ENCODE results near the gene CRY1. TPM values are rescaled to one million over a fixed set of nuclear protein-coding genes. Genes with fewer than 3 reads are reported as not detected.
A peak's percentile ranks its signal among the peaks of the same experiment; 100 is the strongest.

The CRY1 gene
- total RNA-seq, 4 donors from 2014 or later, result 32.4 to 64.4 (median 47.6) TPM

DNA sequence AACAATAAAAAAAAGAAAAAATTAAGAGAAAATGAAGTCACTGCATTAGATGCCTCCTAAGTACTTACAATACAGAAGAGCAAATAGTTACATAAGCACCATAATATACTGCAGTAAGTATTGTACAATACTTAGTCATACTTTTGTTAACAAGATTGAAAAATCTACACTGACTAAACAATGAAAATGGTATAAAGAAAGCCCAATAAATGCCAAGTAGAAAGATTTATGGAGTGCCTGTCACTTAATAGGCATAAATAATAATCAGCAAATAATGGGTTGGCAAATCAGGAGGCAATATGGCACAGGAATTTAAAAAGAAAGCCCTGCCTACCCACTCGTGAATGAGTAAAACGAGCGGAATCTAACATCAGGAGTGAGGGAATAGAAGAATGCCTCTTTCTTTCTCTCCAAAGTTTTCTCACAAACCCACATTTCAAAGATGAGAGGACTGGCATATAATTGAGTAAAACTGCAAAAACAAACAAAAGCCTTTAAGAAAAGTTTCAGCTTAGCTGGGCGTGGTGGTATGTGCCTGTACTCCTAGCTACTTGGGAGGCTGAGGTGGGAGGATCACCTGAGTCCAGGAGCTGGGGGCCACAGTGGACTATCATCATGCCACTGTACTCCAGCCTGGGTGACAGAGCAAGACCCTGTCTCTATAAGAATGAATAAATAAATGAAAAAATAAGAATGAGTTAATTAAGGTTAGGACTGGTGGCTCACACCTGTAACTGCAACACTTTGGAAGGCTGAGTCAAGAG is 36.1 kb downstream of the CRY1 start:
- no peak overlapping the region for H3K27ac ChIP-seq
- no peak for DNase-seq

GRCh38 chr12:107053709-107054108 is 39.6 kb downstream of the CRY1 start:
- H3K36me3 ChIP-seq, result no peaks in the 10 kb centered on the region
- peaks cover 0 to 8% (median 0%) of the 10 kb centered on the region in 4 donors for H3K9me3 ChIP-seq
- DNase-seq, result no peak
- H3K27ac ChIP-seq, result no peak overlapping the region
- H3K4me1 ChIP-seq, result no peaks in the 10 kb centered on the region
- no peaks in the 10 kb centered on the region for H3K27me3 ChIP-seq
- no peak for TF ChIP-seq CTCF (IDR thresholded peaks at IDR 0.05)
- TF ChIP-seq POLR2A (IDR thresholded peaks at IDR 0.05), result no peak
- no peak overlapping the region for H3K4me3 ChIP-seq

More for the DNA sequence above, 36.1 kb downstream of the CRY1 start:
- Histone ChIP-seq H3K4me1 (no peaks in the 10 kb centered on the region), H3K27me3 (no peaks in the 10 kb centered on the region), H3K9me3 (peaks cover 0 to 8% (median 0%) of the 10 kb centered on the region in 4 donors), H3K36me3 (no peaks in the 10 kb centered on the region), H3K4me3 (no peak overlapping the region)
- no peak for TF ChIP-seq POLR2A (IDR thresholded peaks at IDR 0.05)
- no peak for TF ChIP-seq CTCF (IDR thresholded peaks at IDR 0.05)

DNA sequence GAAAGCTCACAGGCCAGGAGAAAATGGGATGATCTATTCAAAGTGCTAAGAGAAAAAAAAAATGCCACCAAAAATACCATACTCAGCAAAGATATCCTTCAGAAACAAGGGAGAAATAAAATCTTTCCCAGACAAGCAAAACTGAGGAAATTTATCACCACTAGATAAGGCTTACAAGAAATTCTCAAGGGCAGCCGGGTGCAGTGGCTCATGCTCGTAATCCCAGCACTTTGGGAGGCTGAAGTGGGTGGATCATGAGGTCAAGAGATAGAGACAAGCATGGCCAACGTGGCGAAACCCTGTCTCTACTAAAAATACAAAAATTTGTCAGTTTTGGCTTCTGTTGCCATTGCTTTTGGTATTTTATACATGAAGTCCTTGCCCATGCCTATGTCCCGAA is 48.2 kb downstream of the CRY1 start:
- TF ChIP-seq POLR2A (IDR thresholded peaks at IDR 0.05) (no peak), CTCF (IDR thresholded peaks at IDR 0.05) (no peak)
- no peak for DNase-seq

GRCh38 chr12:107042801-107043200 is 50.5 kb downstream of the CRY1 start:
- no peak for TF ChIP-seq CTCF (IDR thresholded peaks at IDR 0.05)
- peak in 1 of 2 donors; percentile 22 for TF ChIP-seq POLR2A (IDR thresholded peaks at IDR 0.05)
- H3K27me3 ChIP-seq, result no peaks in the 10 kb centered on the region
- DNase-seq, result peak in 2 of 3 donors; percentile 56 to 75
- H3K27ac ChIP-seq, result peak overlapping the region in 2 of 4 donors; percentile 41 to 79
- H3K4me1 ChIP-seq, result peaks cover 0 to 7% (median 0%) of the 10 kb centered on the region in 4 donors
- H3K9me3 ChIP-seq, result no peaks in the 10 kb centered on the region
- H3K36me3 ChIP-seq, result no peaks in the 10 kb centered on the region
- no peak overlapping the region for H3K4me3 ChIP-seq

More for the DNA sequence above, 48.2 kb downstream of the CRY1 start:
- Histone ChIP-seq H3K27me3 (no peaks in the 10 kb centered on the region), H3K9me3 (no peaks in the 10 kb centered on the region), H3K27ac (no peak overlapping the region), H3K4me1 (peaks cover 0 to 7% (median 0%) of the 10 kb centered on the region in 4 donors), H3K36me3 (no peaks in the 10 kb centered on the region), H3K4me3 (no peak overlapping the region)

DNA sequence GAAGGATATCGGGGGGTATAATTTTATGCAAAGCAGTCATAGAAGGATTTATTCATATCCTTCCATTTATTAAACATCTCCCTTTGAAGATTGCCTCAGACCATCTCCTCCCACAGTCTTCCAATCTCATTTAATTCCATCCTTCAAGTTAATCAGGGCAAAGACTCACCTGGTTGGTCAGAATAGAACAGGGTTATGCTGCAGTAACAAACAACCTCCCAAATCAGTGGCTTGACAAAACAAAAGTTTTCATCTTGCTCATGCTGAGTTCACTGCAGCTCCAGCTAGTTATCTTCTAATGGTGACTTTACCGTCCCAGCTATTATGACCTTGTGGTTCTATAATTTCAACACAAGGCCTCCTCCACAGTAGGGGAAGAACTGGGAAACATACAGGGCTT is 57.6 kb downstream of the CRY1 start:
- H3K36me3 ChIP-seq, result no peaks in the 10 kb centered on the region
- no peak overlapping the region for H3K27ac ChIP-seq
- H3K4me1 ChIP-seq, result no peaks in the 10 kb centered on the region
- H3K4me3 ChIP-seq, result no peak overlapping the region
- TF ChIP-seq CTCF (IDR thresholded peaks at IDR 0.05) (no peak), POLR2A (IDR thresholded peaks at IDR 0.05) (no peak)
- H3K9me3 ChIP-seq, result no peaks in the 10 kb centered on the region
- no peak for DNase-seq
- no peaks in the 10 kb centered on the region for H3K27me3 ChIP-seq
